Measurements from ENCODE around the gene RPS2.

RPS2 gene

DNA sequence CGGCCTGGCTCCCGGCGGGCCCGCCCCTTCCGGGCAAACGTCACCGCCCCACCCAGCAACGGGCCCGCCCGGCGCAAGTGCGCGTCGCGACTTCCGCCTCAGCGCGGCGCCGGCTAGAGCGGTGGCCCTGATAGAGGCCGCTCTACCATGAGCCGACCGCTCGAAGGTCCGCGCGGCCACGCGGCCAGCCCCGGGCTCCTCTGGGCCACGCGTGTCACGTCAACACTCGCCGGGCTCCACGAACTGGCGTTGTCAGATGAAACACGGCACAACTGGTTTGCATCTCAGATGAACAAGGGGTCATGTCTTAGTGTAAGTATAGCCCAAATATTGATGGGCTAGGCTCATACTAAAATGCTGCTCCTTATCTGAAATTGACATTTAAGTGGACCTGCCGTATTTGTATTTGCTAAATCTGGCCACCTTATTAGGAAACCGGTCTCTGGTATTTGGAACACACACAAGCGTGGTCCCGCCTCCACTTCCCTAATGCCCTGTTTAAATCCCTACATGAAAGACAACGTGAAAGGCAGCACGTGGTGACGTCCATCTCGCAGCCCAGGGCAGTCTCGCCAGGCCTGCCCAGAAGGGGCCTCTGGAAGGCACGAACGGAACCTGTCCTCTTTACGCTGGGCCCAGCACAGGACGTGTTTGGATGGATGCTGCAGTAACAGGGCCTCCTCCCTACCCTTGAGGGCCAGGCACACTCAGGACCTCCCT lies 45.3 kb upstream of the RPS2 start, which contains the start of gene ZNF598:
Gene ZNF598 (minus strand): TSS at position 31 of the 720 bp plus-strand sequence.
- Histone ChIP-seq H4K20me1 (ENCODE audit: insufficient read depth, low read length) (no peaks in the 10 kb centered on the region), H3K9me3 (ENCODE audit: low read length) (no peaks in the 10 kb centered on the region), H3K79me2 (ENCODE audit: insufficient read depth, low read length) (peaks cover 11% of the 10 kb centered on the region), H3K4me2 (ENCODE audit: low read length) (peak within 1 kb of the TSS; percentile 98), H3K9me2 (ENCODE audit: low read depth, low read length) (no peaks in the 10 kb centered on the region), H2AFZ (ENCODE audit: low read length) (peak within 1 kb of the TSS; percentile 5; the same call in 1 of the 2 replicates), H3F3A (ENCODE audit: insufficient read depth, low read length) (no peaks in the 10 kb centered on the region), H3K36me3 (ENCODE audit: insufficient read depth, low read length) (0 out of 2 replicates have a peak, but pooled peaks cover 6% of the 10 kb centered on the region), H3K4me1 (ENCODE audit: insufficient read depth, low read length, severe bottlenecking) (peaks cover 49% of the 10 kb centered on the region), H3K9ac (ENCODE audit: low read length) (peak within 1 kb of the TSS; percentile 99), H3K27me3 (ENCODE audit: insufficient read depth, low read length) (no peaks in the 10 kb centered on the region), H3K4me3 (ENCODE audit: low read depth, low read length, poor library complexity, severe bottlenecking) (peak within 1 kb of the TSS; percentile 99), H3K27ac (ENCODE audit: low read depth, low read length, poor library complexity, severe bottlenecking) (peak within 1 kb of the TSS; percentile 53)
- TF ChIP-seq, protein P1, sequence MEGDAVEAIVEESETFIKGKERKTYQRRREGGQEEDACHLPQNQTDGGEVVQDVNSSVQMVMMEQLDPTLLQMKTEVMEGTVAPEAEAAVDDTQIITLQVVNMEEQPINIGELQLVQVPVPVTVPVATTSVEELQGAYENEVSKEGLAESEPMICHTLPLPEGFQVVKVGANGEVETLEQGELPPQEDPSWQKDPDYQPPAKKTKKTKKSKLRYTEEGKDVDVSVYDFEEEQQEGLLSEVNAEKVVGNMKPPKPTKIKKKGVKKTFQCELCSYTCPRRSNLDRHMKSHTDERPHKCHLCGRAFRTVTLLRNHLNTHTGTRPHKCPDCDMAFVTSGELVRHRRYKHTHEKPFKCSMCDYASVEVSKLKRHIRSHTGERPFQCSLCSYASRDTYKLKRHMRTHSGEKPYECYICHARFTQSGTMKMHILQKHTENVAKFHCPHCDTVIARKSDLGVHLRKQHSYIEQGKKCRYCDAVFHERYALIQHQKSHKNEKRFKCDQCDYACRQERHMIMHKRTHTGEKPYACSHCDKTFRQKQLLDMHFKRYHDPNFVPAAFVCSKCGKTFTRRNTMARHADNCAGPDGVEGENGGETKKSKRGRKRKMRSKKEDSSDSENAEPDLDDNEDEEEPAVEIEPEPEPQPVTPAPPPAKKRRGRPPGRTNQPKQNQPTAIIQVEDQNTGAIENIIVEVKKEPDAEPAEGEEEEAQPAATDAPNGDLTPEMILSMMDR (IDR thresholded peaks at IDR 0.05; ENCODE audit: low read length): no peak
- TF ChIP-seq EZH2 (IDR thresholded peaks at IDR 0.05; ENCODE audit: borderline replicate concordance, low read length): no peak

GRCh38 chr16:2009164-2009711 lies 44.6 kb upstream of the RPS2 start:
- Histone ChIP-seq H3K9me3 (ENCODE audit: low read length) (no peaks in the 10 kb centered on the region), H3K4me1 (ENCODE audit: insufficient read depth, low read length, severe bottlenecking) (peaks cover 53% of the 10 kb centered on the region), H3K9me2 (ENCODE audit: low read depth, low read length) (no peaks in the 10 kb centered on the region), H3K4me2 (ENCODE audit: low read length) (peak overlapping the region; percentile 74), H3K4me3 (ENCODE audit: low read depth, low read length, poor library complexity, severe bottlenecking) (peak overlapping the region; percentile 99), H3K27ac (ENCODE audit: low read depth, low read length, poor library complexity, severe bottlenecking) (peak overlapping the region; percentile 53), H3K27me3 (ENCODE audit: insufficient read depth, low read length) (no peaks in the 10 kb centered on the region), H3K36me3 (ENCODE audit: insufficient read depth, low read length) (0 out of 2 replicates have a peak, but pooled peaks cover 6% of the 10 kb centered on the region), H3K79me2 (ENCODE audit: insufficient read depth, low read length) (peaks cover 11% of the 10 kb centered on the region), H2AFZ (ENCODE audit: low read length) (no peak overlapping the region), H4K20me1 (ENCODE audit: insufficient read depth, low read length) (no peaks in the 10 kb centered on the region), H3K9ac (ENCODE audit: low read length) (peak overlapping the region; percentile 95), H3F3A (ENCODE audit: insufficient read depth, low read length) (no peaks in the 10 kb centered on the region)
- TF ChIP-seq, protein P1 (IDR thresholded peaks at IDR 0.05; ENCODE audit: low read length): no peak
- TF ChIP-seq EZH2 (IDR thresholded peaks at IDR 0.05; ENCODE audit: borderline replicate concordance, low read length): no peak

DNA sequence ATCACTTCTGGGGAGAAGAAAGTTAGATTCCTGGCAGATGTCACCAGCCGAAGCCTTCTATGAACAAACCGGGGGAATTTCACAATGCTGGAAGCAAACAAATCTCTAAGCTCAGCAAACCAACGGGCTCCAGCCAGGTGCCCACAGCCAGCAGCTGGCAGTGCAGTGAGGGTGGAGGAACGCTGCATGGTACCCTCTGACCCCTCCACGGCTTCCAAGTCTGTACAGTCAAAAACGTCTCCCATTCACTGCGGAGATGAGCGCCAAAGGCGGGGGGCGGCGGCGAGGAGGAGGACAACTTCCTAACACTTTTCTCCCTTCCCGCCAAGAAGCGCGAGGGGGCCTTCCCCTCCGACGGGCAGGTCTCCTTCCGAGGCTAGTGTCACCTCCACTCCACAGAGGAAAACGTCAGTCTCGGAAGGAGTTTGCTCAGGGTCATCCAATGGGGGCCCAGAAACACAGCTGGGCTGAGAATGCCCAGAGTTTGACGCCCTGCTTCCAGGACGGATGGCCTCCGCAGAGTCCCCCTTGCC lies 44.1 kb upstream of the RPS2 start:
- Histone ChIP-seq H3K36me3 (ENCODE audit: insufficient read depth, low read length) (0 out of 2 replicates have a peak, but pooled peaks cover 6% of the 10 kb centered on the region), H3K9me3 (ENCODE audit: low read length) (no peaks in the 10 kb centered on the region), H3K4me1 (ENCODE audit: insufficient read depth, low read length, severe bottlenecking) (peaks cover 56% of the 10 kb centered on the region), H3K4me2 (ENCODE audit: low read length) (peak overlapping the region; percentile 74), H3K27me3 (ENCODE audit: insufficient read depth, low read length) (no peaks in the 10 kb centered on the region), H3K27ac (ENCODE audit: low read depth, low read length, poor library complexity, severe bottlenecking) (peak overlapping the region; percentile 53), H3K9me2 (ENCODE audit: low read depth, low read length) (no peaks in the 10 kb centered on the region), H2AFZ (ENCODE audit: low read length) (no peak overlapping the region), H4K20me1 (ENCODE audit: insufficient read depth, low read length) (no peaks in the 10 kb centered on the region), H3K4me3 (ENCODE audit: low read depth, low read length, poor library complexity, severe bottlenecking) (peak overlapping the region; percentile 99), H3K9ac (ENCODE audit: low read length) (peak overlapping the region; percentile 95), H3F3A (ENCODE audit: insufficient read depth, low read length) (no peaks in the 10 kb centered on the region), H3K79me2 (ENCODE audit: insufficient read depth, low read length) (peaks cover 11% of the 10 kb centered on the region)
- TF ChIP-seq, protein P1 (IDR thresholded peaks at IDR 0.05; ENCODE audit: low read length): no peak
- no peak for TF ChIP-seq EZH2 (IDR thresholded peaks at IDR 0.05; ENCODE audit: borderline replicate concordance, low read length)

Measured in OCI-LY1 (cell line).